Keratinocyte (primary cell): ENCODE data around the gene ZFYVE16.

Experiments used
- CTCF ChIP-seq, 3 experiments: IDR thresholded peaks in 1 of 3; conservative IDR thresholded peaks in 1 of 3; optimal IDR thresholded peaks in 1 of 3; 2 replicates in 2 of 3; 3 replicates in 1 of 3; pipeline versions ENCODE3 to v1.5.1; 2011; ENCODE audit warnings: low read length in 3 of 3, mild to moderate bottlenecking in 3 of 3, moderate library complexity in 2 of 3, control low read depth in 1 of 3, inconsistent platforms in 1 of 3; ENCODE audit not compliant: insufficient read depth in 2 of 3; ENCODE audit errors: extremely low read depth in 1 of 3
- EZH2 ChIP-seq: IDR thresholded peaks from one replicate; pipeline ENCODE4 v1.6.1; 2012; ENCODE audit warnings: inconsistent platforms, mild to moderate bottlenecking, low read length, moderate library complexity

DNA sequence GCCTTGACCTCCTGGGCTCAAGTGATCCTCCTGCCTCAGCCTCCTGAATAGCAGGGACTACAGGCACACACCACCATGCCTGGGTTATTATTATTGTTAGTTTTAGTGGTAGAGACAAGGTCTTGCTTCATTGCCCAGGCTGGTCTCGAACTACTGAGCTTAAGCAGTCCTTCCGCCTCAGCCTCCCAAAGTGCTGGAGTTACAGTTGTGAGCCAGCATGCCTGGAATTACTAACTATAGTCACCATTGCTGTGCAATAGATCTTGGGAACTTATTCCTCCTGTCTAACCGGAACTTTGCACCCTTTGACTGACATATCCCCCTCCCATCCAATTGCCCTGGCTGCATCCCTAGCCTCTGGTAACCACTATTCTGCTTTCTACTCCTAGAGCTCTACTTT, 83.4 kb downstream of the ZFYVE16 start:
- TF ChIP-seq CTCF (optimal IDR thresholded peaks at IDR 0.05 in 1 of 3, IDR thresholded peaks at IDR 0.05 in 1 of 3, conservative IDR thresholded peaks at IDR 0.05 in 1 of 3; ENCODE audit: extremely low read depth in 1 of 3, insufficient read depth in 2 of 3, low read length in 3 of 3) (no peak), EZH2 (no peak)
